ENCODE data around the gene GCH1.

- TF ChIP-seq, protein P1, sequence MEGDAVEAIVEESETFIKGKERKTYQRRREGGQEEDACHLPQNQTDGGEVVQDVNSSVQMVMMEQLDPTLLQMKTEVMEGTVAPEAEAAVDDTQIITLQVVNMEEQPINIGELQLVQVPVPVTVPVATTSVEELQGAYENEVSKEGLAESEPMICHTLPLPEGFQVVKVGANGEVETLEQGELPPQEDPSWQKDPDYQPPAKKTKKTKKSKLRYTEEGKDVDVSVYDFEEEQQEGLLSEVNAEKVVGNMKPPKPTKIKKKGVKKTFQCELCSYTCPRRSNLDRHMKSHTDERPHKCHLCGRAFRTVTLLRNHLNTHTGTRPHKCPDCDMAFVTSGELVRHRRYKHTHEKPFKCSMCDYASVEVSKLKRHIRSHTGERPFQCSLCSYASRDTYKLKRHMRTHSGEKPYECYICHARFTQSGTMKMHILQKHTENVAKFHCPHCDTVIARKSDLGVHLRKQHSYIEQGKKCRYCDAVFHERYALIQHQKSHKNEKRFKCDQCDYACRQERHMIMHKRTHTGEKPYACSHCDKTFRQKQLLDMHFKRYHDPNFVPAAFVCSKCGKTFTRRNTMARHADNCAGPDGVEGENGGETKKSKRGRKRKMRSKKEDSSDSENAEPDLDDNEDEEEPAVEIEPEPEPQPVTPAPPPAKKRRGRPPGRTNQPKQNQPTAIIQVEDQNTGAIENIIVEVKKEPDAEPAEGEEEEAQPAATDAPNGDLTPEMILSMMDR (IDR thresholded peaks at IDR 0.05; ENCODE audit: low read depth, low read length) = no peak
- no peak for TF ChIP-seq EZH2phosphoT487 (IDR thresholded peaks at IDR 0.05; ENCODE audit: low read depth)
Measured at GRCh38 chr14:54794796-54795195, 107.8 kb downstream of the GCH1 start.

Measured in OCI-LY3 (cell line).